ENCODE measurements around the gene ADSL. TPM values are rescaled to one million over a fixed set of nuclear protein-coding genes. Genes with fewer than 3 reads are reported as not detected.

ADSL gene
- total and polyA plus RNA-seq, 8 donors, result 18.9 to 35.7 (median 25.1) TPM

DNA sequence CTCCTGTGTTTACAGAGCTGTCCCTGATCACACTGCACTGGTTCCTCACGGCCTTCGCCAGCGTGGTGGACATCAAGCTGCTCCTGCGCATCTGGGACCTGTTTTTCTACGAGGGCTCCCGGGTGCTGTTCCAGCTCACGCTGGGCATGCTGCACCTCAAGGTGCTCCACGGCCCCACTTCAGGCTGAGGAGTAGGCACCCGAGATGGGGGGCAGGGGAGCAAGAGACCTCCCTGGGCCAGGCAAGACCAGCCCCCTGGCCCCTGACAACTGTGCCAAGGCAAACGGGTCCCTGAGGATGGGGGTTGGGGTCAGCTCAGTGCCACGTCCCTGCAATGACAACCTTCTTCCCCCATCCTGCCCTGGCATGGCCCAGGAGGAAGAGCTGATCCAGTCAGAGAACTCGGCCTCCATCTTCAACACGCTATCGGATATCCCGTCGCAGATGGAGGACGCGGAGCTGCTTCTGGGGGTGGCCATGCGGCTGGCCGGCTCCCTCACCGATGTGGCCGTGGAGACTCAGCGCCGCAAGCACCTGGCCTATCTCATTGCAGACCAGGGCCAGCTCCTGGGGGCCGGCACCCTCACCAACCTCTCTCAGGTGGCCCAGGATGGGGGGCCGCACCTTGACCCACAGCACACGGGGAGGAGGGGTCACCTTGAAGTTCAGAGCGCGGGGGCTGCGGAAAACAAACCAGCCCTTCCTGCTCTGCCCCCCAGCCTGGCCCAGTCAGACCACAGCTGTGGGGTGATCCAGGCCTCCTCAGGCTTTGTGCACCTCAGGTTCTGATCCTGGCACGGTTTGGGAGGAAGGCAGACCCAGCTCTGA lies 60.0 kb downstream of the ADSL start:
- TF ChIP-seq, protein P1, sequence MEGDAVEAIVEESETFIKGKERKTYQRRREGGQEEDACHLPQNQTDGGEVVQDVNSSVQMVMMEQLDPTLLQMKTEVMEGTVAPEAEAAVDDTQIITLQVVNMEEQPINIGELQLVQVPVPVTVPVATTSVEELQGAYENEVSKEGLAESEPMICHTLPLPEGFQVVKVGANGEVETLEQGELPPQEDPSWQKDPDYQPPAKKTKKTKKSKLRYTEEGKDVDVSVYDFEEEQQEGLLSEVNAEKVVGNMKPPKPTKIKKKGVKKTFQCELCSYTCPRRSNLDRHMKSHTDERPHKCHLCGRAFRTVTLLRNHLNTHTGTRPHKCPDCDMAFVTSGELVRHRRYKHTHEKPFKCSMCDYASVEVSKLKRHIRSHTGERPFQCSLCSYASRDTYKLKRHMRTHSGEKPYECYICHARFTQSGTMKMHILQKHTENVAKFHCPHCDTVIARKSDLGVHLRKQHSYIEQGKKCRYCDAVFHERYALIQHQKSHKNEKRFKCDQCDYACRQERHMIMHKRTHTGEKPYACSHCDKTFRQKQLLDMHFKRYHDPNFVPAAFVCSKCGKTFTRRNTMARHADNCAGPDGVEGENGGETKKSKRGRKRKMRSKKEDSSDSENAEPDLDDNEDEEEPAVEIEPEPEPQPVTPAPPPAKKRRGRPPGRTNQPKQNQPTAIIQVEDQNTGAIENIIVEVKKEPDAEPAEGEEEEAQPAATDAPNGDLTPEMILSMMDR (IDR thresholded peaks at IDR 0.05), result no peak
- no peak for FAIRE-seq
- Histone ChIP-seq H3K27me3 (no peaks in the 10 kb centered on the region), H3K4me3 (no peak overlapping the region), H3K9me3 (no peaks in the 10 kb centered on the region), H3K27ac (no peak overlapping the region), H3K4me1 (no peaks in the 10 kb centered on the region), H3K36me3 (peaks cover 3 to 88% (median 36%) of the 10 kb centered on the region in 3 donors)
- DNase-seq, result no peak
- intact Hi-C loops (cut with DNase I), result no loop called here
- WGBS, 2 donors, result 94 to 96% methylated on average over 28 to 31 of the region's 31 CpGs
- ATAC-seq, result no peak

DNA sequence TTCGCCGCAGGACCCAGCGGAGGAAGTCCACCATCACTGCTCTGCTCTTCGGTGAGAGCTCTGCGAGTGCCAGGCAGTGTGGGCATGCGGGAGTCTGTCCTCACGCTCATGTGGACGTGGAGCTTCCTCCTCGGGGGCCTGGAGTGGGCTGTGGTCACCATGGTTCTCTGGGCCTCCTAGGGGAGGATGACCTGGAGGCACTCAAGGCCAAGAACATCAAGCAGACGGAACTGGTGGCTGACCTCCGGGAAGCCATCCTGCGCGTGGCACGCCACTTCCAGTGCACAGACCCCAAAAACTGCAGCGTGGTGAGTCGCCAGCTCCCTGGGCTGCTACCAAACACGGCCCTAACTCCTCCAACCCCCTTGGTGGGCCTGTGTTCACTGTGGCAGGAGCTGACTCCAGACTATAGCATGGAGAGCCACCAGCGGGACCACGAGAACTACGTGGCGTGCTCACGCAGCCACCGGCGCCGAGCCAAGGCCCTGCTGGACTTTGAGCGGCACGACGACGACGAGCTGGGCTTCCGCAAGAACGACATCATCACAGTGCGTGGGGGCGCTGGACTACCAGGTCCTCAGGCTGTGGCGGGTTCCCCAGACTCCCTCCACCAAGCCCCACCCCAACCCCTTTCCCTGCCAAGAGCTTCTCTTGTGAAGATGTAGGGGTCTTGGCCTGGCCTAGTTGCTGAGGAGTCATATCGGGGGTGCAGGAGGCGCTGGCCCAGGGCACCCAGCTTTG lies 60.9 kb downstream of the ADSL start:
- ATAC-seq, result no peak
- 95% methylated on average over 36 to 37 of the region's 37 CpGs for WGBS, 2 donors
- Histone ChIP-seq H3K36me3 (peaks cover 0 to 82% (median 36%) of the 10 kb centered on the region in 3 donors), H3K27ac (no peak overlapping the region), H3K4me3 (no peak overlapping the region), H3K4me1 (no peaks in the 10 kb centered on the region), H3K9me3 (no peaks in the 10 kb centered on the region), H3K27me3 (no peaks in the 10 kb centered on the region)
- peak in 1 of 6 donors; percentile 42 for DNase-seq
- intact Hi-C loops (cut with DNase I), result no loop called here
- TF ChIP-seq, protein P1 (IDR thresholded peaks at IDR 0.05), result no peak
- FAIRE-seq, result no peak

DNA sequence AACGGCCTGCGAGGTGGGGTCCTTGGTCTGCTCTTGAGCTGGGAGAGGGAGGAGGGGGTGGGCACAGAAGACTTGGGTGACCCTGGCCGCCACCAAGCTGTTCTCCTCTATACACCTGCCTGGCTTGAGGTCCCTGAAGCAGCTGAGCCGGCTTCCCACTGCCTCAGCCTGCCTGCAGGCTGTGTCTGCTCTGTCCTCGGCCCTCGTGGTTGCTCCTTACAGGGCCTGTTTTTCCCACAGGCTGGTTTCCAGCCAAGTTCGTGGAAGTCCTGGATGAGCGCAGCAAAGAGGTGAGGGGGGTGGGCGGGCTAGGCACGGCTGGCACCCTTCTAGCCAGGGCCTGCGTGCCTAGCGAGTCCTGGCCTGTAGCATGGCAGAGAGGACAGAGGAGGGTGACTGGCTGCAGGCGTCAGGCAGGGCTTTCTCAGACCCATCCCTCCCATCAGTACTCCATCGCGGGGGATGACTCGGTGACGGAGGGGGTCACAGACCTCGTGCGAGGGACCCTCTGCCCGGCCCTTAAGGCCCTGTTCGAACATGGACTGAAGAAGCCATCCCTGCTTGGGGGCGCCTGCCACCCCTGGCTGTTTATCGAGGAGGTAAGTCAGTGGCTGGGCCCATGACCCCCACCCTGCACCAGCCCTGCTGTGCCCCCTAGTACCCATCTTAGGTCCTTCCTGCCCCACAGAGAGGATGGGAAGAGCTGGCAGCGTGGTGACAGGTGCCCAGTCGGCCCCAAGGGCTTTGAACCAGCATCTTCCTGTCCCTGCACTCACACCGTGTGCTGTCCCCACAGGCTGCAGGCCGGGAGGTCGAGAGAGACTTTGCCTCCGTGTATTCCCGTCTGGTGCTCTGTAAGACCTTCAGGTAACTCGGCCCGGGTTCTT lies 61.8 kb downstream of the ADSL start:
- H3K4me3 ChIP-seq, result no peak overlapping the region
- WGBS, 2 donors, result 89 to 90% methylated on average over 31 to 32 of the region's 32 CpGs
- H3K27me3 ChIP-seq, result no peaks in the 10 kb centered on the region
- TF ChIP-seq, protein P1 (IDR thresholded peaks at IDR 0.05), result no peak
- no peak for FAIRE-seq
- H3K9me3 ChIP-seq, result no peaks in the 10 kb centered on the region
- DNase-seq, result no peak
- peaks cover 0 to 76% (median 36%) of the 10 kb centered on the region in 3 donors for H3K36me3 ChIP-seq
- H3K4me1 ChIP-seq, result no peaks in the 10 kb centered on the region
- H3K27ac ChIP-seq, result no peak overlapping the region
- ATAC-seq, result no peak
- intact Hi-C loops (cut with DNase I), result no loop called here

DNA sequence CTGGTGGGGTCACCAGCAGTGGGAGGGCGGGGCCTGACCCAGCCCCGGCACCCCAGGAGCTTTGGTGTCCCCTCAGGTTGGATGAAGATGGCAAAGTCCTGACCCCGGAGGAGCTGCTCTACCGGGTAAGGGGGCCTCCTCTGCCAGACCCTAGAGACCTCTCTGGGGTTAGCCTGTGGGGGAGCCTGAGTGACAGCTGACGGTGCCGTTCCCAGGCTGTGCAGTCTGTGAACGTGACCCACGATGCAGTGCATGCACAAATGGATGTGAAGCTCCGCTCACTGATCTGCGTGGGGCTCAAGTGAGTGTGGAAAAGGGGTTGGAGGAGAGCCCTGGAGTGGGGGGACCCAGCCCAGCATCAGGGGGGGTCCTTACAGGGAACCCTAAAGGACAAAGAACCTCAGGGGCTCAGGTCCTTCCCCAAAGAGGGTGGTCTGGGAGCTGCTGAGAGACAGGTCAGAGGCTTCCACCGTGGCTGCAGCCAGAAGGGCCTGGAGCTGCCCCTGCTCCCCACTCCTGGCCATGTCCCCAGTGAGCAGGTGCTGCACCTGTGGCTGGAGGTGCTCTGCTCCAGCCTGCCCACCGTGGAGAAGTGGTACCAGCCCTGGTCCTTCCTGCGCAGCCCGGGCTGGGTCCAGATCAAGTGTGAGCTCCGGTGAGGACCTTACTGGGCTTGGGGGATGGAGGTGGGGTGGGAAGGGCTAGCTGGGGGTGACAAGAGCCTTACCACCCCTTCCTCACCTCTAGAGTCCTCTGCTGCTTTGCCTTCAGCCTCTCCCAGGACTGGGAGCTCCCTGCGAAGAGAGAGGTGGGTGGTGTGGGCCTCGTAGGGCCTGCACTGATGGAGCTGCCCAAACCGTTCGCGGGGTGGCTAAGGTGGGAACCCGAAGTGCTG lies 62.7 kb downstream of the ADSL start:
- Histone ChIP-seq H3K27me3 (no peaks in the 10 kb centered on the region), H3K4me1 (no peaks in the 10 kb centered on the region), H3K9me3 (no peaks in the 10 kb centered on the region), H3K4me3 (no peak overlapping the region), H3K36me3 (peaks cover 0 to 76% (median 36%) of the 10 kb centered on the region in 3 donors), H3K27ac (no peak overlapping the region)
- TF ChIP-seq, protein P1 (IDR thresholded peaks at IDR 0.05), result no peak
- no peak for DNase-seq
- ATAC-seq, result no peak
- intact Hi-C loops (cut with DNase I), result no loop called here
- no peak for FAIRE-seq
- 91 to 94% methylated on average over 21 of the region's 21 CpGs for WGBS, 2 donors

All from pancreas (tissue), 10 donors.